22Rv1 (cell line): ENCODE measurements around the gene CYLD.

Experiments used
- ZFX ChIP-seq: fragments of 450-650 bp; IDR thresholded peaks from 2 replicates; pipeline ENCODE4 v1.6.1; 2017; ENCODE audit warnings: antibody characterized with exemption, borderline replicate concordance
- TF ChIP-seq, protein P1 (sequence below): fragments of 450-650 bp; IDR thresholded peaks from 2 replicates; pipeline ENCODE4 v1.5.1; 2017; ENCODE audit warnings: mild to moderate bottlenecking

DNA sequence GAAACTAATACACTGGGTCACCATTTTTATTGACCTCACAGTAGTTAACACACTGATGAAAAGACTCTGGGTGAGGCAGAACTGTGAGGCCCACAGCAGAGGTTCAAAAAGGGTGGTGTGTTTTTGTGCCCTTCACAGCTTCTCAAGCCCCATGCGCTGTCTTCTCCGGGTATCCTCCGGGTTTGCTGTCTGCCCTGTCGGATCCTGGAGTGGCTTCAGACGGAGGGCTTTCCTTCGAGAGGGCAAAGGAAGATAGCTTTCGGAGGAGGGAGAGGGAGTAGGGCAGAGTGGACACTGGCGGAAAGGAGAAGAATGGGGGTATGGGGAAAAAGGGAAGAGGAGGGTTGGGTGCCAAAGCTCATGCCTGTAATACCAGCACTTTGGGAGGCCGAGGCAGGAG is 80.8 kb downstream of the CYLD start:
- TF ChIP-seq, protein P1, sequence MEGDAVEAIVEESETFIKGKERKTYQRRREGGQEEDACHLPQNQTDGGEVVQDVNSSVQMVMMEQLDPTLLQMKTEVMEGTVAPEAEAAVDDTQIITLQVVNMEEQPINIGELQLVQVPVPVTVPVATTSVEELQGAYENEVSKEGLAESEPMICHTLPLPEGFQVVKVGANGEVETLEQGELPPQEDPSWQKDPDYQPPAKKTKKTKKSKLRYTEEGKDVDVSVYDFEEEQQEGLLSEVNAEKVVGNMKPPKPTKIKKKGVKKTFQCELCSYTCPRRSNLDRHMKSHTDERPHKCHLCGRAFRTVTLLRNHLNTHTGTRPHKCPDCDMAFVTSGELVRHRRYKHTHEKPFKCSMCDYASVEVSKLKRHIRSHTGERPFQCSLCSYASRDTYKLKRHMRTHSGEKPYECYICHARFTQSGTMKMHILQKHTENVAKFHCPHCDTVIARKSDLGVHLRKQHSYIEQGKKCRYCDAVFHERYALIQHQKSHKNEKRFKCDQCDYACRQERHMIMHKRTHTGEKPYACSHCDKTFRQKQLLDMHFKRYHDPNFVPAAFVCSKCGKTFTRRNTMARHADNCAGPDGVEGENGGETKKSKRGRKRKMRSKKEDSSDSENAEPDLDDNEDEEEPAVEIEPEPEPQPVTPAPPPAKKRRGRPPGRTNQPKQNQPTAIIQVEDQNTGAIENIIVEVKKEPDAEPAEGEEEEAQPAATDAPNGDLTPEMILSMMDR: no peak
- TF ChIP-seq ZFX: no peak
